Effector memory CD4-positive, alpha-beta T cell (primary cell): ENCODE measurements around the gene SCGN.
"Not testable (repeated sequence)": the region's sequence is repeated elsewhere in the genome, so short reads cannot be mapped to it uniquely, and the experiment has no call there.

Experiments used
- DNase-seq, 3 donors: peaks; one replicate each; pipeline ENCODE4 v3.0.0-alpha.2; 2020
- H3K27ac ChIP-seq: 2 replicates; pipeline ENCODE4 v1.7.0; 2013; ENCODE audit warnings: mild to moderate bottlenecking, low read length, moderate library complexity; ENCODE audit not compliant: insufficient read depth, poor library complexity, severe bottlenecking
- H3K27me3 ChIP-seq: replicated peaks from 2 replicates; pipeline ENCODE4 v1.7.0; 2013; ENCODE audit warnings: mild to moderate bottlenecking, low read length; ENCODE audit not compliant: insufficient read depth, control insufficient read depth, poor library complexity, severe bottlenecking
- H3K36me3 ChIP-seq: 2 replicates; pipeline ENCODE4 v1.7.0; 2013; ENCODE audit warnings: mild to moderate bottlenecking, low read length, moderate library complexity; ENCODE audit not compliant: control insufficient read depth, insufficient read depth
- H3K4me1 ChIP-seq: 2 replicates; pipeline ENCODE4 v1.7.0; 2013; ENCODE audit warnings: low read length, mild to moderate bottlenecking; ENCODE audit not compliant: control insufficient read depth, insufficient read depth, poor library complexity, severe bottlenecking
- H3K4me3 ChIP-seq: 2 replicates; pipeline ENCODE4 v1.7.0; 2013; ENCODE audit warnings: low read length, low read depth, mild to moderate bottlenecking; ENCODE audit not compliant: insufficient read depth, poor library complexity, severe bottlenecking
- H3K9me3 ChIP-seq: 2 replicates; pipeline ENCODE4 v1.7.0; 2013; ENCODE audit warnings: mild to moderate bottlenecking, low read length, moderate library complexity; ENCODE audit not compliant: control insufficient read depth

Gene SCGN

GRCh38 chr6:25743868-25744267, 91.9 kb downstream of the SCGN start:
- H3K27ac ChIP-seq = no peak overlapping the region
- no peaks in the 10 kb centered on the region for H3K36me3 ChIP-seq
- DNase-seq = no peak
- no peaks in the 10 kb centered on the region for H3K27me3 ChIP-seq
- no peak overlapping the region for H3K4me3 ChIP-seq
- H3K4me1 ChIP-seq = no peaks in the 10 kb centered on the region
- H3K9me3 ChIP-seq = no peaks in the 10 kb centered on the region

- DNase-seq = no peak
- H3K4me3 ChIP-seq = no peak overlapping the region
- no peaks in the 10 kb centered on the region for H3K36me3 ChIP-seq
- no peaks in the 10 kb centered on the region for H3K27me3 ChIP-seq
- no peaks in the 10 kb centered on the region for H3K9me3 ChIP-seq
- H3K4me1 ChIP-seq = no peaks in the 10 kb centered on the region
- H3K27ac ChIP-seq = no peak overlapping the region
These were observed 93.8 kb downstream of the SCGN start for GRCh38 chr6:25745836-25746235.

- no peaks in the 10 kb centered on the region for H3K27me3 ChIP-seq
- H3K9me3 ChIP-seq = no peaks in the 10 kb centered on the region
- no peak overlapping the region for H3K4me3 ChIP-seq
- H3K4me1 ChIP-seq = no peaks in the 10 kb centered on the region
- no peak overlapping the region for H3K27ac ChIP-seq
- no peaks in the 10 kb centered on the region for H3K36me3 ChIP-seq
- DNase-seq = no peak
These were observed 95.0 kb downstream of the SCGN start for GRCh38 chr6:25746968-25747367.

- no peaks in the 10 kb centered on the region for H3K4me1 ChIP-seq
- H3K27ac ChIP-seq = no peak overlapping the region
- no peak overlapping the region for H3K4me3 ChIP-seq
- DNase-seq = no peak
- no peaks in the 10 kb centered on the region for H3K36me3 ChIP-seq
- no peaks in the 10 kb centered on the region for H3K9me3 ChIP-seq
- no peaks in the 10 kb centered on the region for H3K27me3 ChIP-seq
These were observed 95.5 kb downstream of the SCGN start for GRCh38 chr6:25747477-25747876.

DNA sequence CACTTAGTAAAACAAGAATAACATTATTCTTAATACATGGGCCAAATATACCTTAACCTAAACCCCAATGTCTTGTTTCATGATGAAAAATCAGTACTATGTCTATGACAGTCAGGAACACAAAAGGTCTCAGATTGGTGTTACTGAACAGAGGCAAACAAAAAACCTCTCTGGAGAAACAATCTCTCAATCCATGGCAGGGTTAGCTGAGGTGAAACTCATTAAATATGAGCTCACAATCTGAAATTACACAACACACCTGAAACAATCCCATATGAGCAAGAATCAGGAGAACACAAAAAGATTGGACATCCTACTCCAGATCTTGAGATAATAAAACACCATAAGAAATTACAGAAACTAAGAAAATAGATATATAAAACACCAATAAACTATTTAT, 96.0 kb downstream of the SCGN start:
- no peak overlapping the region for H3K4me3 ChIP-seq
- DNase-seq = no peak
- no peaks in the 10 kb centered on the region for H3K27me3 ChIP-seq
- H3K27ac ChIP-seq = no peak overlapping the region
- no peaks in the 10 kb centered on the region for H3K9me3 ChIP-seq
- H3K36me3 ChIP-seq = no peaks in the 10 kb centered on the region
- no peaks in the 10 kb centered on the region for H3K4me1 ChIP-seq

DNA sequence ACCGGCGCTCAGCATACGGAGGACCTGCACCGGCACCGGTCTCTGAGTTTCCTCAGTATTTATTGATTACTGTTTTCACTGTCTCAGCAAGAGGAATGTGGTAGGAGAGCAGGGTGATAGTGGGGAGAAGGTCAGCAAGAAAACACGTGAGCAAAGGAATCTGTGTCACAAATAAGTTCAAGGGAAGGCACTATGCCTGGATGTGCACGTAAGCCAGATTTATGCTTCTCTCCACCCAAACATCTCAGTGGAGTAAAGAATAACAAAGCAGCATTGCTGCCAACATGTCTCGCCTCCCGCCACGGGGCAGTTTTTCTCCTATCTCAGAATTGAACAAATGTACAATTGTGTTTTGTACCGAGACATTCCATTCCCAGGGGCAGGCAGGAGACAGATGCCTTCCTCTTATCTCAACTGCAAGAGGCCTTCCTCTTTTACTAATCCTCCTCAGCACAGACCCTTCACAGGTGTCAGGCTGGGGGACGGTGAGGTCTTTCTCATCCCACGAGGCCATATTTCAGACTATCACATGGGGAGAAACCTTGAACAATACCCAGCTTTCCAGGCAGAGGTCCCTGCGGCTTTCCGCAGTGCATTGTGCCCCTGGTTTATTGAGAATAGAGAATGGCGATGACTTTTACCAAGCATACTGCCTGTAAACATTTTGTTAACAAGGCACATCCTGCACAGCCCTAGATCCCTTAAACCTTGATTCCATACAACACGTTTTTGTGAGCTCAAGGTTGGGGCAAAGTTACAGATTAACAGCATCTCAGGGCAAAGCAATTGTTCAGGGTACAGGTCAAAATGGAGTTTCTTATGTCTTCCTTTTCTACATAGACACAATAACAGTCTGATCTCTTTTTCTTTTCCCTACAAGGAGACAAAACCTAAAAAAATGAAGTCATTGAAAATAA, 96.8 kb downstream of the SCGN start:
- H3K27me3 ChIP-seq, H3K36me3 ChIP-seq: not testable (repeated sequence)

GRCh38 chr6:25749837-25750236, 97.8 kb downstream of the SCGN start:
- H3K4me3 ChIP-seq = no peak overlapping the region
- no peaks in the 10 kb centered on the region for H3K4me1 ChIP-seq
- no peak overlapping the region for H3K27ac ChIP-seq

More for the DNA sequence above, 96.8 kb downstream of the SCGN start:
- not testable (repeated sequence) for H3K27ac ChIP-seq, H3K9me3 ChIP-seq, H3K4me1 ChIP-seq, DNase-seq, H3K4me3 ChIP-seq

GRCh38 chr6:25750906-25751305, 98.9 kb downstream of the SCGN start:
- Histone ChIP-seq H3K27me3 (no peaks in the 10 kb centered on the region), H3K4me3 (no peak overlapping the region), H3K9me3 (no peaks in the 10 kb centered on the region), H3K27ac (no peak overlapping the region), H3K36me3 (no peaks in the 10 kb centered on the region), H3K4me1 (no peaks in the 10 kb centered on the region)
- DNase-seq = no peak

More at GRCh38 chr6:25749837-25750236, 97.8 kb downstream of the SCGN start:
- DNase-seq = no peak
- no peaks in the 10 kb centered on the region for H3K36me3 ChIP-seq
- H3K9me3 ChIP-seq = no peaks in the 10 kb centered on the region
- no peaks in the 10 kb centered on the region for H3K27me3 ChIP-seq
